Measurements from ENCODE around the gene DYRK3. TPM values are rescaled to one million over a fixed set of nuclear protein-coding genes. Genes with fewer than 3 reads are reported as not detected.

The DYRK3 gene
- total and polyA plus RNA-seq, 2 of the 8 experiments (the other 6 are each of a cell fraction or from before 2014, with no cell fraction given), result 2.1 to 8.5 TPM

- no peak for TF ChIP-seq CHD7 (IDR thresholded peaks at IDR 0.05; ENCODE audit: insufficient replicate concordance, low read length)
- no peak for TF ChIP-seq POU5F1 (IDR thresholded peaks at IDR 0.05; ENCODE audit: low read depth, low read length)
- TF ChIP-seq KDM5A (IDR thresholded peaks at IDR 0.05; ENCODE audit: low read length), result no peak
These were observed 44.1 kb upstream of the DYRK3 start (continued) for GRCh38 chr1:206591226-206591625.

Data from H1 (cell line).